HG03520 (cell line): ENCODE results near the gene DCP2.

ENCODE experiments used
- ATAC-seq: cut with Tn5 transposase; IDR thresholded peaks from one replicate; pipeline ENCODE4 v1.9.1; 2021; ENCODE audit warnings: mild to moderate bottlenecking, moderate library complexity; ENCODE audit not compliant: unreplicated experiment

Gene DCP2

DNA sequence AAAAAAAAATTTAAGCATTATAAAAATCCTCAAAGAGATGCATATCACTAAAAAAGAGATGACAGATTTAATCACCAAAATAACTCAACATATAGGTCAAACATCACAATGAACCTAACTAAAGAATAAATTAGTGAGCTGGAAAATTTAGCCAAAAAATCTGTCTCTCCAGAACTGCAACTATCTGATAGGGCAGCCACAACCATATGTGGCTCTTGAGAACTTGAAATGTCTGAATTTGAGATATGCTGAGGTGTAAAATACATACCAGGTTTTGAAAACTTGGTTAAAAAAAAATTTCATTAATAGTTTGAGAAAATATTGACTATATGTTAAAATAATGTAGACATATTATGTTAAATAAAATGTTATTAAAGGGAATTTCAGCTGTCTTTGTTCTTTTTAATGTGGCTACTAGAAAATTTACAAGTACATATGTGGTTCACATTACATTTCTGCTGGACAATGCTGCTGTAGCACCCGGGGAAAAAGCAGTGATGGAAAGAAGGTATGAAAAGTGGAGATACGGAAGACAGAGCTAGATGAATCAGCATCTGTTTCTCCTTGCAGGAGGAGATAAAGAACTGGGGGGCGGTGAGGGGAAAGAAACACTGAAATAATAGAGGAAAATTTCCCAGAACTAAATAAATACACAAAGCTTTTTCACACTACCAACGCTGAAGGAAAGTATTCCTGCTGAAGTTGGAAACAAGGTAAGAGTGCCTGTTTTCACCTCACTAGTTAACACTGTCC is 66.1 kb downstream of the DCP2 start:
- ATAC-seq, result no peak

DNA sequence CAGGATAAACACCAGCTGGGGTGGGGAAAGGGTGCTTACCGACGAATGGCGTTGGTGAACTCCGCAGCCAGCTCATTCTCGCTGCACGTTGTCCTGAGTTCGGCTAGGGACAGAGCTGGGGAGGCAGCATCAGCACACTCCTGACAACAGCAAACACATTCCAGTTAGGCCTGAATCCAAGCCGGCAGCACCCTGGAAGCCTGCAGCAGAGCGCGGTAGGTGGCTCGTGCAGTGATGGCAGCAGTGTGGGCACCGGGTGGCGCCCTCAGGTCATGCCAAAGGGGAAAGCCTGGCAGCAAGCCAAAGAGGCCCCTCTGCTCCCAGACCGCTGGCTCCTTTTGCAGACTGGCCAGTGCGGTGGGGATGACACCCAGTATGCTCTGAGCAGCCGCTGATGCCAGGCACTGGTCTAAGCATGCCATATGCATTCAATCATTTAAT is 66.9 kb downstream of the DCP2 start:
- ATAC-seq, result no peak

DNA sequence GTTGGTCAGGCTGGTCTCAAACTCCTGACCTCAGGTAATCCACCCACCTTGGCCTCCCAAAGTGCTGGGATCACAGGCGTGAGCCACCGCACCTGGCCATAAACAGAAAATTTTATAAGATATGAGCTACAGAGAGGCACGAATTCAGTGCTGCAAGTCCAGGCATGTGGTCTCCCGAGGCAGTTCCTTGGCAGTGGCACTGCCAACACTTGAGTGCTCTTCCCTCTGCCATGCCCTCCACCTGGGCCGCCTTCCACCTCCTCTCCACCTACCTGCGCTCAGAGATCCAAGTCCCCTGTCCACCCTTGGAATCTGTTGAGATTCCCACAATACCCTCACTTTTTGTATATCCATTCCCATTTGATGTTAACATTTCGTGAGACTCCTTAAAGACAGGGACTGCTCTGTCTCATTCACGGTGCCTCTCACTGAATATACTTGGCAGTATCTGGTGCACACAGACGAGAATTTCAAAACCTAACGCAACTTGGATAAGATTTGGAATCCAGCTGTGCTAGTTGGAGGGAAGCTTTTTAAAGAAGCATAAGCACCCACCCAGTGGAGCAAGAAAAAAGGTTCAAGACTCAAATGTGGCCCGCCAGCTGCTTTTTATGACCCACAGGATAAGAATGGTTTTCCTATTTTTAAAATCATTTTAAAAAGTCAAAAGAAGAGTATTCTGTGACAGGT is 68.3 kb downstream of the DCP2 start:
- ATAC-seq, result no peak

DNA sequence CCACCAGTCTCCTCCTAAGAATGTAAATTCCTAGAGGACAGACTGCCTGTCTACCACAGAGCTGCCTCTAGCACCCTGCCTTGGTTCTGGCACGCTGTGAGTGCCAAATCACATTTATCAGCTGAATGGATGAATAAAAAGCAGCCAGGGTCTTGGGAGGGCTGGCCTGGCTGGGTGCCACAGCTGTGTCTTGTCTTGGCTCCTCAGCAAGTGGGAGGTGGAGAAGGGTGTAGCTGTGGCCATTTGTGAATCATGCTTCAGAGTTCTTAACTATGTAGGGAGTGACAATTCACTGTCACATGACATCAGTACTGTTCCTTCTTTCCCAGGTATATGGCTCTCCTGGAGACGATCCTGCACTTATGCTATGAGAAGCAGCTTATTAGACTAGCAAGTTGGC is 70.6 kb downstream of the DCP2 start:
- ATAC-seq, result no peak

DNA sequence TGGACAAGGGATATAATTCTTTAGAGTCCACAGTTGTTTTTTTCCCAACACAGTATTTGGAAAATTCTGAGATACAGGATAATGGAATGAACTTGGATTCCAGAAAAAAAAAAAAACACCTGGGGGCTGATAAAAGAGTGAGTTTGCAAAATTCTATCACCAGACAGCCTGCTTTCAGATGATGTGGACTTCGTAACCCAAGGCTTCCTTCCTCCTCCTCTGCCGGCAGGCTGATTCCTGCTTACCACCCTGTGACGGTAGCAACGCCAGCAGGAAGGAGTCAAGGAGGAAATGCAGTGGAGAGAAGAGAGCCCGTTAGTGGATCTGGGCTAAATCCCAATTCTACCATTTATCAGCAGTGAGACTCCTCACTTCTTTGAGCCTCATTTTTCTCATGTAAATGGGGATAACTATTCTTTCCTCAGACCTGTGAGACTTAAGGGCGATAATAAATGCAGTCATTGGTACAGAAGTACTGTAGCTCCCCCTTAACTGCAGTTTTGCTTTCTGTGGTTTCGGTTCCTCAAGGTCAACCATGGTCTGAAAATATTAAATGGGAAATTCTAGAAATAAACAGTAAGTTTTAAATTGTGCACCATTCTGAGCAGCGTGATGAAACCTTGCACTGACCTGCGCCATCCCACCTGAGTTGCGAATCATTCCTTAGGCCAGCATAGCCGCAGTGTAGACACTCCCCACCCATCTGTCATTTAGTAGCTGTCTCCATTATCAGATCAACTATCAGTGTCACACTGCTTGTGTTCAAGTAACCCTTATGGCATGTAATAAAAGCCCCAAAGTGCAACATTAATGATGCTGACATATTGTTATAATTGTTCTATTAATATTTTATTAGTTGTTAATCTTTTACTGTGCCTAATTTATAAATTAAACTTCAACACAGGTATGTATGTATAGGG is 71.4 kb downstream of the DCP2 start:
- peak; percentile 84 for ATAC-seq

DNA sequence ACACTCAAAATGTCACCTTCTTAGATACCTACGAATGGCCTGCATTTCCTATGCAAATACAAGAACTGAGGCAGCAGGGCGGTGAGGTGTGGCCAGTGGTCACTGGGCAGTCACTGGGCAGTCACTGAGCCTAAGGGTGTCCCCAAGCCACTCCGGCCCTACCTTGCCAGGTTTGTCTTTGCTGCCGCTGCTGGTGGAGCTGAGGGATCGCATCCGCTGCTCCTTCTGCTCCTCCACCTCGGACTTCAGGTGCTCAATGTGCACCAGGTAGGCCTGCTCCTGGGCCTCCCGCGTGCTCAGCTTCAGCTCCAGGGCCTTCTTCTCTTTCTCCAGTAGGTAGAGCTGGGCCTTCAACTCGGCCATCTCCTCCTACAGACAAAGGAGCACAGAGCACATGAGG is 72.3 kb downstream of the DCP2 start:
- no peak for ATAC-seq

DNA sequence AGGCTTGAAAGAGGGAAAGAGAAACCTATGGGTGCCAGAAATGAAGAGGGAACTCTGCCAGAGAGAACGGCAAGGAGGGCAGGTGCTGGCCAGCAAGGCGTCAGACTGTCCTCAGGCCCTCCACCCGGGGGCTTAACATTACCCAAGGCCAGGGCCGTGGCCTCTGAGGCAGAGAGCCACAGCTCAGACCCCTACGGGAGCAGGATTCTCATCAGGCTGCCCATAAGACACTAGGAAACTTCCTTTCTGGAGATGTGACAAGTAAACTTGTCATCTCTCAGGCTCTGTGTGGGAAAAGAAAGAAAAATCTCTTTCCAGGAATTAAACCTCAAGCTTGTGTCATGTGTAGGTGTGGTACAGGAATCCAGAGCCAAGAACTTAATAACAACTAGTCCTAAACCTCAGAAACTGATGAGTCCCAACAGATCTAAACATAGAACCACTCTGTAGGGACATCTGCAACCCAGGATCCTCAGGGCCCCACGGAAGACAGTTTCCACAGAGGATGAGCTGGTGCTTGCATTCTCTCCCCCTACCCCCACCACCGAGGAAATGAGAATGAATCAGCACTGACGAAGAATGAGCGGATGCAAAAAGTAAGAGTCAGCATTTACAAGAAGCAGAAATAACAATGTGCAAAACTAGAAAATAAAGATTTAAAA is 74.3 kb downstream of the DCP2 start:
- ATAC-seq, result no peak

DNA sequence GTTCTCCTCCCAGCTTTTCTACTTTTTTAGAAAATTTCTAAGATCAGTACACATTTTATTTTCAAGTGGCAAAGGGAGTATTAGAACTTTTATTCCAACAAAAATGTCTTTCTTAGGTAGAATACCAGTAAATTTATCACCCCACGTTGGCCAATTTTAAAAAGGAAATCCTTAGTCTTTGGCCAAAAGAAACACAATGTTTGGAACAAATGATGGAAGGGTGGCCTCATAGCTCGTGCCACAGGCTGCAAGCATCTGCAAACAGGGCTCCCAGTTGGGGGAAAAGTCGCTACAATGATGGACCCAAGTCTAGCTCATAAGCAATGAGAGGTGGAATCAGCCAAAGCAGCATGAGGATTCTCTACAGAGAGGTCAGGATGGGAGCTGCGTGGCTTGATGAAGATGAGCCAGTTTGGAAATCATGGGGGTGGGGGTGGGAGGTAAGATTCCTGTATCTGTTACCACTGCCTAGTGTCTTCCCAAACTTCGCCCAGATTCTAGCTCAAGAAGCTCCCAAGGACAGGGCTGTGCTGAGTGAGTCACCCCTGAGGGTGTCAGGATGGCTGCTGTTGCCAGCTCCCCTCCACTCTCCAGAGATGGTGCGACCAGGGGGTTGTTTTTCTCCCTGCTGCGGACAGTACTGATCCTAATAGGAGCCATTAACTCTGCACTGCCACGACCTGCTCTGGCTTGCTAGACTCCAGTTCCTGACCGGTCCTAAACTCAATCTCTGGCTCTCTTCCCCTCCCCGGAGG is 75.6 kb downstream of the DCP2 start:
- no peak for ATAC-seq

DNA sequence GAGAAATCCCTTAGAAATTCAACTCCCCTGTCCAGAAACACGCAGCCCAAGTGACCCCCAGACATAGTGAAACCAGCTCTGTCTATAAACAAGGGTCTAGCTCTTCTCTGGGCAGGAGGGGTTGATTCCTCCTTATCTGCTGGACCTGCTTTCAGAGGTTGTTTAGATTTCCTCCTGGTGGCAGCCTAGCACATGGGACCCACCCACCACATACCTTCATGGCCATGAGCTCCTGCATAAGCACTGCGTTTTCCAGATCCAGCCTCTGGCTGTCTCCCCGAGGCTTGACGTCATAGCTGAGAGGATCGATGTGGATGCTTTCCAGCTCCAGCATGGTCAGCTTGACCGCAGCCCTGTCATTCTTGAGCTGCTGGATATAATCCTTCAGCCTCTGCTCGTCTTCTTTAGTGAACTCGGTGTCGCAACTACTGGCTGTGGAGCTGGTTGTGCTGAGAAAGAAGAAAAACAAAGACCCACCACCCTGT is 77.0 kb downstream of the DCP2 start:
- ATAC-seq, result no peak

DNA sequence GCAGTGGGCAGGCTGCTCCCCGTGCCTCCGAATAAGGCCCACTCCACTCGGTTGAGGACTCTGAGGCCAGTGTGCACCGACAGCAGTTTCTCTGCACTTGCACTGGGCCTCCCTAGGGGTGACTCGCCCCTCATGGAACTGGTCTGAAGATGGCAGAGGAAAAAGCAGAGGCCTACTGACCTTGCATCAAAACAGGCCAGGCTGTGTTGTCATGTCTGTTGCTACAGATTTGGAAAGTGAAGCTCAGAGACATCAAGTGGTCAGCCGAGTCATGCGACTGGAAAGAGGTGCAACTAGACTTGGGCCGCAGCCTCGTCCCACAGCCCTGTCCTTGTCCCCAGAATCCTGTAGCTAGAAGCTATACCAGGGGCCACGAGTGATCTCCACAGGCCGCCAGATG is 78.3 kb downstream of the DCP2 start:
- ATAC-seq, result no peak

DNA sequence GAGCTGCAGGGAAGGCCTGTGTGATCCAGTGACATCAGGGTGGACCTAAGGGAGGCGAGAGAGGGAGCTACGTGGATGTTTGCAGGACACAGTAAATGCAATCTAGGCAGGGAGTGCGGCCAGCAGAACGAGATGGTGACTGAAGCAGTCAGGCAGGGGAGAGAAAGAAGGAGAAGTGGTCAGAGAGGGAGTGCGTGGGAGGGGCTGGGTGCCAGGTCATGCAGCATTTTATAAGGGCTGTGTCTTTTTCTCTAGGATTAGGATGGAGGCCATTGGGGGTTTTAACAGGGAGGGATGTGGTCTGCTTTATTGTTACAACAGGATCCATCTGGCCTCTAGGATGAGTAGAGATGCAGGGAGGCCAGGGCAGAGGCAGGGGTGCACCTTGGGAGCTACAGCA is 80.4 kb downstream of the DCP2 start:
- ATAC-seq, result no peak

DNA sequence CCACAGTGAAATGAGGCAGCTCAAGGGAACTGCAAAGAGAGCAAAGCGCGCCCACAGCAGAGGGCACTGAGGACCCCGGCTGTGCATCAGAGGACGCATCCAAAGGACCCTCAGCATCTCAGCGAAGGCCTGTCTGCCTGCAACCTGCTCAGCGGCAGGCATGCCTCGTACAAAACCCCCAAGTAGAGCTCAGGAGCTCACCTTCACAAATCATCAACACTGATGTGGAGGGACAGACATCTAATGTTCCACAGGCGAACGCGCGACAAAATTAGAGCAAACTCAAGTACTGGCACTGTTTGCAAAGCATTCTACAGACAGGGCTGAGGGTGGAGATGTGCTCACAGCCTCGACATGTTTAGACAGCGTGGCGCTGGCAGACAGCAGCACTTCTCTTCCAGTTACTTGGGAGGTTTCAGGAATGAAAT is 81.0 kb downstream of the DCP2 start:
- no peak for ATAC-seq

DNA sequence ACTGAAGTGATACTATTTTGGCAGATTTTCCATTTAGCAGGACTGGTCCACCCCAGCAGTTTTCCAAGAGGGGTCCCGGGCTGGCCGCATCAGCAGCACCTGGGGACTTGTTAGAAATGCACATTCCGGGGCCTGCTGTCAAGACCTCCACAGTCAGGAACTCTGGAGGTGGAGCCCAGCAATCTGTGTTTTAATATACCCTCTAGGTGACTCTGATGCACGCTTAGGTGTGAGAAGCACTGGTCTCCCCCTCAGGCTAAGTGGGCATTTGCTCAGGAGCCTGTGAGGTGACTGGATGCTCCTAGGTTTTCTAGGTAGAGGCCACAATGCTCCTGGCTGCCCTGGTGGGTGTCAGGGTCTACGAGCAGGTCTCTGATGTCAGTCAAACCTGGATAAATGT is 81.7 kb downstream of the DCP2 start:
- ATAC-seq, result no peak

DNA sequence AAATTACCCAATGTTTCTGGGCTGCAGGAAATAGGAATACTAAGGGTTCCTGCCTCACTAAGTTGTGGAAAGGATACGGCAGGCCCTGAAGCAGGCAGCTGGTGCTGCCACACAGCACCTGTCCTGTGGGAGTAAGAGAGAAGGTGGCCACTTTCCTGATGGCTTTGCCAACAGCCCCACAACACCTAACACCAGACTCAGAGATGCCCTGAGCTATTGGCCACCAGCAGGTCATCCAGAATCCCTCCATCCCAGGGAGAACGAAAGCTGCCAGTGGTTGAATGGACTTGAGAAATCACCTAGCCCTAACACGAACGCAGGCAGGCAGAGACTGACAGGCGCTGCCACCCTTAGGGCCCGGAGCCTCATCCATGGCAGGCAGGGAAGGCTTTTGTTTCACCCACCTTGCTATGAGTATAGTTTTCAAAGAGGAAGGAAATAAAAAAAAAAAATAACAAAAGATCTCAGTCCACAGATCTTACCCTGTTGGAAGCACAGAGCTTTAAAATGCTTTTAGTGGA is 82.2 kb downstream of the DCP2 start:
- no peak for ATAC-seq

DNA sequence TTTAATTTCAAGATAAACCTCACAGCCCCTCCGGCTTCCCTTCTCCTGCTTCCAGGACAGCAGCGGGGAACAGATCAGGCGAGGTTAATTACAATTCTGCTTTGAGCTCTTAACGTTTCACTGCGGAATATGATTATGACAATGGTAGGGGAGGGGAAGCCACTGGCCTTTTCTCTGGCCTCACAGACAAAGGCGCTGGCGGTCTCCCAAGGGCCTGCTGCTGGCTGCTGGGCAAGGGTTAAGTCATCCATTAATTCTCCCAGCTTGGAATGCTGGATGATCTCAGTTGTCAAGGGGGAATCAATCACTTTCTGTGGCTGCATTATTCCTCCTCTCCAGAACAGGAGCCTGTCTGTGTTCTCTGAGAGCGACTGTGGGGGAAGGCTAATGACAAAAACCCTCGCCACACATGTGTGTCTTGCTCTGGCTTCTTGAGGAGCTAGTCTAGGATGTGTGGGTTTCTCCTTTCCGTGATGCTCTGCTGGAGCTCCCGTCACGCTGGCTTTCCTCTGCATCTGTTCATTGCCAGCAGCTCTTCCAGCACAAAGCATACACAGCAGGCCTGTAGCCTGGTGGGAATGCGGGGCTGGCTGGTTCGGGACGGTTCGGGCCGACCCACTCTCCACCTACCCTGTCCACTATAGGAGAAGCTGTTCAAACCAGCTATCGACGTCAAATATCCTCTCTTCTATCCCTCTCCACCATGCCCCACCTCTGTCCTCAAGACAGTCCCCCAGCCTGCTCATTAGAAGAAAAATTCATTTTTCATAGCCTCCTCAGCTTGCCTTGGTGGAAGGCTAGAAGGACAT is 82.8 kb downstream of the DCP2 start:
- no peak for ATAC-seq

DNA sequence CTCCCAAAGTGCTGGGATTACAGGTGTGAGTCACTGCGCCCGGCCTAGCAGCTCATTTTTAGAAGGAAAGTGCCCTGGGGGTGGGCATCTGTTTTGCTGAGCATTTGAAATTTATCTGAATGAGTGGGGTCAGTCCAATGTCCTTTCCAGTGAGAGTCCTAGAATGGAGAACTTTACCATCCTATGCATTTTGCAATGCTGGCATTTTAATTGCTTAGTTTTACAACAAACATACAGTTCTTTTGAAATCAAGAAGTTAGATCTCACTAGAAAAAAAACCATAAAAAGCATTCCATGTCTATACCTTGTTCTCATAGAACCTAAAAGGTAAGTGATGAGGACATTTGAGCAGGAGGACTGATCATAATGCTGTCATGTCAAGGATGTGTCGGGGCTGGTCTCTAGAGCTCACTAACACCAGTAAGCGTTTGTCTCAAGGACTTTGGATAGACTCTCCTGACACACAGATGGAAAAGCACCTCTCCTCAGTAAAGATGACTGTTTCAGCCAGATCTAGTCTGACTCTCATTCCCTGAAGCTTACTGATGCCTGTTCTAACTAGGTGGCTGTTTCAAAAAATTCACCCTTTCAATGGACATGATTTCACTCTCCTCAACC is 83.9 kb downstream of the DCP2 start:
- ATAC-seq, result no peak

DNA sequence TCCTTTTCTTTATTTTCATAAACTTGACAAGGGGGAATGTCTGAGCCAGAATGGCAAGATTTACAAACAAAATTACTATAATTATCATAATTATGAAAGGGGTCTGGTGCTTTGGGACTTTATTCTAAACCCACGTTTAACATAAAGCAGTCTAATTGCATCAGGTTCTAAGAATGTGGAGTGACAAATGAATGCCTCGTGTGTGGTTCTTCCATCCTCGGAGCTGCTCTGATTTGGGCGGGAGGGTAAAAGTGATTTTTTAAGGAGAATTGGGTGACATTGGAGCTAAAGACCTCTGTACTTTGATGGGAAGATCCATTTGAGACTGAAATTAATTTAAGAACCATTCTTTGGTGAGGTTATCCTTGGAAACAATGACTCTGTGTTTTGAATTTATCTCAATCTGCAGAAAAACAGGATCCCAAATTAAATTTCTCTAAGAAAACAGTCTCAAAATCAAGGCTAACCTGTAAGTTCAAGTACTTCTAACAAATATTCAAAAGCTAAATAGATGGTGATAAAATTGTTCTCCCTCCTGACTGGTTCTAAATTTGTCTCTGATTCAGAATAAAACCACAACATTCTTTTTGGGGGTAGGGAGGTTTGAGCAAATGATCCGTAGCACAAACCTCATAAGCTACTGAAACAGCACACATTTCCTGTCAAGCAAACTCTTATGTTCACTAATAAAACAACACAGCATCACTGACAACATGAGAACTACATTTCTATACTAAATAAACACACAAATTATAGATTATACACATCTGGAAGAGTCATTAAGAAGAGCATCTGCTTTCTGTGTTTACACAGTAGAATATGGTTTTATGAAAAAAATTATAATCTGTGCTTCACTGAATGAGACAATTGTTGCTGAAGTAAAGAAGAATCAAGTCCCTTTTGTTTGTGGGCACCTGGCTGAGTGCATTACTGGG is 85.5 kb downstream of the DCP2 start:
- ATAC-seq, result no peak
